Measurements from ENCODE around the gene NBPF6. TPM values are rescaled to one million over a fixed set of nuclear protein-coding genes. Genes with fewer than 3 reads are reported as not detected.
"Not testable (repeated sequence)": the region's sequence is repeated elsewhere in the genome, so short reads cannot be mapped to it uniquely, and the experiment has no call there.

NBPF6 gene, protein sequence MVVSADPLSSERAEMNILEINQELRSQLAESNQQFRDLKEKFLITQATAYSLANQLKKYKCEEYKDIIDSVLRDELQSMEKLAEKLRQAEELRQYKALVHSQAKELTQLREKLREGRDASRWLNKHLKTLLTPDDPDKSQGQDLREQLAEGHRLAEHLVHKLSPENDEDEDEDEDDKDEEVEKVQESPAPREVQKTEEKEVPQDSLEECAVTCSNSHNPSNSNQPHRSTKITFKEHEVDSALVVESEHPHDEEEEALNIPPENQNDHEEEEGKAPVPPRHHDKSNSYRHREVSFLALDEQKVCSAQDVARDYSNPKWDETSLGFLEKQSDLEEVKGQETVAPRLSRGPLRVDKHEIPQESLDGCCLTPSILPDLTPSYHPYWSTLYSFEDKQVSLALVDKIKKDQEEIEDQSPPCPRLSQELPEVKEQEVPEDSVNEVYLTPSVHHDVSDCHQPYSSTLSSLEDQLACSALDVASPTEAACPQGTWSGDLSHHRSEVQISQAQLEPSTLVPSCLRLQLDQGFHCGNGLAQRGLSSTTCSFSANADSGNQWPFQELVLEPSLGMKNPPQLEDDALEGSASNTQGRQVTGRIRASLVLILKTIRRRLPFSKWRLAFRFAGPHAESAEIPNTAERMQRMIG
- not detected for total RNA-seq

GRCh38 chr1:108450043-108450442 lies at the start of gene NBPF6:
Gene NBPF6 (plus strand): TSS chr1:108450343. CDS start chr1:108450602, 259 bp downstream.
- H3K36me3 Mint-ChIP-seq; CTCF ChIA-PET; H3K27ac Mint-ChIP-seq; H3K27me3 Mint-ChIP-seq; ATAC-seq; H3K4me1 Mint-ChIP-seq; DNase-seq; H3K4me3 Mint-ChIP-seq; H3K9me3 Mint-ChIP-seq (ENCODE audit: low read depth): not testable (repeated sequence)

DNA sequence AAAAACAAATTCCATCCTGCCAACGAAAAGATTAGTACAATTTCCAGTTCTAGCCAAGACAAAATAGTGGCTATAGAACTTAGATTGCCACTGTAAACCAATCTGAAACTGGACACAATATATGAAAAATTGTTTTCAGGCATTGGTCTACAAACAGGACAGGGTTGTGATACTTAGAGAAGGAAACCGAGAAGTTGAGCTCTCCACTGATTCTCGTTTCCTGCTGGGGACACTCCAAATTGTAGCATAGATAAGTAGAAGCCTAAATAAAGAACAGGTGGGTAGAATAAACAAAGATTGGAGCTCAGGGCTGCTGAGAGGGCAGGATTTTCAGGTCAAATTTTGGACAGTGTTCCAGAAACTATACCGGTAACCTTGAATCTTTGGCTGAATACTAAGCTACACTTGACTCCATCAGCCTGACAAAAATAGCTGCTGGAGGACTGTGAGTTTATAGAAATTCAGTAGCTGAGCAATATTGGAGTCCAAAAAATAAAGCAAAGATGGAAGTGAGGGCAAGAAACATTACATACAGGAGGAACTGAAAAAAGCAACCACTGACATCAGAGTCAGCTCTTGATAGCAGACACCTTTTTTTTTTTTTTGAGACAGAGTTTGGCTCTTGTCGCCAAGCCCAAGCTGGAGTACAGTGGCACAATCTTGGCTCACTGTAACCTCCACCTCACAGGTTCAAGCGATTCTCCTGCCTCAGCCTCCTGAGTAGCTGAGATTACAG lies 38.9 kb upstream of the NBPF6 start:
- H3K27me3 Mint-ChIP-seq; H3K4me3 Mint-ChIP-seq; H3K4me1 Mint-ChIP-seq; H3K36me3 Mint-ChIP-seq; ATAC-seq; H3K9me3 Mint-ChIP-seq (ENCODE audit: low read depth); CTCF ChIA-PET; H3K27ac Mint-ChIP-seq; DNase-seq: not testable (repeated sequence)

- H3K27me3 Mint-ChIP-seq; H3K4me1 Mint-ChIP-seq; H3K27ac Mint-ChIP-seq; H3K36me3 Mint-ChIP-seq; ATAC-seq; H3K9me3 Mint-ChIP-seq (ENCODE audit: low read depth); H3K4me3 Mint-ChIP-seq; DNase-seq; CTCF ChIA-PET: not testable (repeated sequence)
These were observed 30.0 kb upstream of the NBPF6 start for GRCh38 chr1:108420129-108420528.

GRCh38 chr1:108421061-108421916 lies 28.9 kb upstream of the NBPF6 start:
- H3K4me1 Mint-ChIP-seq; H3K27me3 Mint-ChIP-seq; CTCF ChIA-PET; H3K9me3 Mint-ChIP-seq (ENCODE audit: low read depth); H3K36me3 Mint-ChIP-seq; H3K4me3 Mint-ChIP-seq; H3K27ac Mint-ChIP-seq; DNase-seq: not testable (repeated sequence)
- ATAC-seq = peak; percentile 83

DNA sequence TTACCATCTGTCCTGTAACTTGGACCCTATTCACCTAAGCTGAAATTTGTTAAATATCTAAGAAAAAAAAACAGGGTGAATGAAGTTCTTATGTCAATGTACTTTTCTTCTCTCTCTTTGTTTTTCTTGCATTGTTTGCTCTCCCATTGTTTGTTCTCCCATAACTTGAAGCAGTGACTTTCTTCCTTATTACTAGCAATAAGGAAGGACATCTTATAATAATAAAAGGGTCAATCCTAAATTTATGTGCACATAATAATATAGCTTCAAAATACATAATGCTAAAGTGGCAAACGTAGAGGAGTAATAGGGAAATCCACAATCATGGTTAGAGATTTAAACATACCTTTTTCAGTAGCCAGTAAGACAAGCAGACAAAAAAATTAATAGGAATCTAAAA lies 23.3 kb upstream of the NBPF6 start:
- CTCF ChIA-PET = not testable (repeated sequence)

DNA sequence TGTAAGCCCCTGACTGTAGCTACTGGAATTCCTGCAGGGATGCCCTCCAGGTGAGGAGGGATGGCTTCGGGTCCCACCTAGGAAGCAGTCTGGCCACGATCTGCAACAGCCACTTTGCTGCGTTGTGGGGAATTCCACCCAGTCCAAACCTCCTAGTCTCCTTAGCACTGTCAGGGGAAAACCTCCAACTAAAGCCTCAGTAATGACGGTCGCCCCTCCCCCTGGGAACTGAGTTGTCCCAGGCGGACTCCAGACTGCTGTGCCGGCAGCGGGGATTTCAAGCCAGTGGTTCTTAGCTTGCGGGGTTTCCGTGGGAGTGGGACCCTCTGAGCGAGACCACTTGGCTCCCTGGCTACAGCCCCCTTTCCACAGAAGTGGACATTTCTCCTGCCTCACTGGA lies 18.1 kb upstream of the NBPF6 start:
- H3K36me3 Mint-ChIP-seq; CTCF ChIA-PET; H3K9me3 Mint-ChIP-seq (ENCODE audit: low read depth); H3K4me1 Mint-ChIP-seq; ATAC-seq; DNase-seq; H3K27ac Mint-ChIP-seq; H3K4me3 Mint-ChIP-seq; H3K27me3 Mint-ChIP-seq: not testable (repeated sequence)

More for the DNA sequence above, 23.3 kb upstream of the NBPF6 start:
- not testable (repeated sequence) for ATAC-seq; H3K27me3 Mint-ChIP-seq; H3K36me3 Mint-ChIP-seq; H3K4me1 Mint-ChIP-seq; H3K9me3 Mint-ChIP-seq (ENCODE audit: low read depth); H3K27ac Mint-ChIP-seq; DNase-seq; H3K4me3 Mint-ChIP-seq

- not testable (repeated sequence) for ATAC-seq
These were observed 16.7 kb upstream of the NBPF6 start for GRCh38 chr1:108433404-108433803.

DNA sequence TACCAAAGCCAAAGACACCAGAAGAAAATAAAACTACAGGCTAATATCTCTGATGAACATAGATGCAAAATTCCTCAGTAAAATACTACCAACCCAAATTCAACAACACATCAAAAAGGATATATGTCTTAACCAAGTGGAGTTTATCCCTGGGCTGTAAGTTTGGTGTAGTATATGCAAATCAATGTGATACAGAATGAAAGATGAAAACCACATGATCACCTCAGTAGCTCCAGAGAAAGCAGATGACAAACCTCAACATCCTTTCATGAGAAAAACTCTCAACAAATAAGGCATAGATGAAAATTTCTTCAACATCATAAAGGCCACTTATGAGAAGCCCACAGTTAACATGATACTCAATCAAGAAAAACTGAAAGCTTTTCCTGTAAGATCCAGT lies 11.6 kb upstream of the NBPF6 start:
- H3K9me3 Mint-ChIP-seq (ENCODE audit: low read depth); H3K27me3 Mint-ChIP-seq; H3K27ac Mint-ChIP-seq; H3K36me3 Mint-ChIP-seq; H3K4me1 Mint-ChIP-seq; CTCF ChIA-PET; DNase-seq; H3K4me3 Mint-ChIP-seq: not testable (repeated sequence)
- peak; percentile 85 for ATAC-seq

More at GRCh38 chr1:108433404-108433803, 16.7 kb upstream of the NBPF6 start:
- H3K27ac Mint-ChIP-seq; DNase-seq; H3K36me3 Mint-ChIP-seq; H3K4me1 Mint-ChIP-seq; CTCF ChIA-PET; H3K4me3 Mint-ChIP-seq; H3K27me3 Mint-ChIP-seq; H3K9me3 Mint-ChIP-seq (ENCODE audit: low read depth): not testable (repeated sequence)

DNA sequence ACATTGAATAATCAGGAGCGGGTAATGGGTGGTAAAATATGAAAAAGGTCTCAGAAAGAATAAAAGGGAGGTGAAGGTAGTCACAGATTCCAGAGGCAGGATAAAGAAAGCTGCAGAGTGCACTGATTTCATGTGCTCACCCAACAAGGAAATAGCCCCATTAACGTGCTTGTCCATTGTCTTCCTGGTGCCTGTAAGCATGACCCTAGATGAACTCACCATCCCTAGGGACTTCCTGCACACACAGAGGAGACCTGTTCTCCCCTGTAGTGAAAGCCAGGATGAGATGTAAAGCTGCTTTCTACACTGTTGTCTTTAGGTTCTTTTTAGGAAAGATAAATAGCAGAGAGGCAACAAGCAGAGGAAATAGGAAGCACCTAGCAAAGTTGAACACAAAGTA lies 4.4 kb downstream of the NBPF6 start:
- H3K27me3 Mint-ChIP-seq; DNase-seq; H3K4me3 Mint-ChIP-seq; H3K9me3 Mint-ChIP-seq (ENCODE audit: low read depth); H3K4me1 Mint-ChIP-seq; H3K27ac Mint-ChIP-seq; CTCF ChIA-PET; H3K36me3 Mint-ChIP-seq; ATAC-seq: not testable (repeated sequence)

DNA sequence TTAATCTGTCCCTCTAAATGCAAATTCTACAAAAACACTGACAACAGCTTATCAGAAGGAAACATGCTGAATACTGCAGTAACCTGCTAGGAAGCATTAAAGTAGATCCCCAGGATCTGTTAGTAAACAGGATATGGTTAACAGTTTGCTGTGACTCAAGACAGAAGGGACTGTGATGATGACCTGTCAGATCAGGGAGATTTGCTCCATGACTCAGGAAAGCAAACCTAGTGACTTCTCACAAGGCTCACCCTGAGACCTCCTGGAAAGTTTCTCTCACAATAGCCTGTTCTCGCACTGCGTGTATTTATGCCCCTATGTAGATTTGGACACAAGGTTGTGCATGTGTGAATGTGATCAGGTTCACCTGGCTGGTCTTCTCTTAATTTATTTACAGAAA lies 8.5 kb downstream of the NBPF6 start:
- H3K27me3 Mint-ChIP-seq; H3K4me3 Mint-ChIP-seq; CTCF ChIA-PET; H3K36me3 Mint-ChIP-seq; H3K4me1 Mint-ChIP-seq; H3K27ac Mint-ChIP-seq; DNase-seq; H3K9me3 Mint-ChIP-seq (ENCODE audit: low read depth): not testable (repeated sequence)
- peak; percentile 53 for ATAC-seq

- DNase-seq; H3K36me3 Mint-ChIP-seq; H3K9me3 Mint-ChIP-seq (ENCODE audit: low read depth); H3K27me3 Mint-ChIP-seq; ATAC-seq; CTCF ChIA-PET; H3K27ac Mint-ChIP-seq; H3K4me1 Mint-ChIP-seq; H3K4me3 Mint-ChIP-seq: not testable (repeated sequence)
These were observed 11.6 kb downstream of the NBPF6 start for GRCh38 chr1:108461758-108462157.

- H3K4me1 Mint-ChIP-seq; H3K9me3 Mint-ChIP-seq (ENCODE audit: low read depth); H3K27ac Mint-ChIP-seq; ATAC-seq; H3K27me3 Mint-ChIP-seq; H3K4me3 Mint-ChIP-seq; H3K36me3 Mint-ChIP-seq; CTCF ChIA-PET; DNase-seq: not testable (repeated sequence)
These were observed 13.8 kb downstream of the NBPF6 start for GRCh38 chr1:108463962-108464361.

- ATAC-seq; H3K4me3 Mint-ChIP-seq; H3K27me3 Mint-ChIP-seq; DNase-seq; H3K9me3 Mint-ChIP-seq (ENCODE audit: low read depth); CTCF ChIA-PET; H3K4me1 Mint-ChIP-seq; H3K36me3 Mint-ChIP-seq; H3K27ac Mint-ChIP-seq: not testable (repeated sequence)
These were observed 16.0 kb downstream of the NBPF6 start for GRCh38 chr1:108466166-108466565.

Measured in activated CD8-positive, alpha-beta memory T cell treated with anti-CD3 and anti-CD28 coated beads, Interleukin-2, amount 10 ng/mL, durations not matched to agents 7 days and 5 days (primary cell).